K562 (cell line): ENCODE measurements around the gene SLPI. TPM values are rescaled to one million over a fixed set of nuclear protein-coding genes. Genes with fewer than 3 reads are reported as not detected.

ENCODE experiments used
- ATAC-seq: fragments of 200-7000 bp; cut with Tn5 transposase; 3 replicates; pipeline ENCODE4 v1.9.1; 2020; ENCODE audit warnings: moderate library complexity
- BruUV-seq: library from RNA; stranded (reverse); fragments of 400-500 nt; replicated peaks from 2 replicates; lab custom pipeline; 2021; lab: Mats Ljungman, UMichigan
- CTCF ChIA-PET: fragments of 300-600 bp; formaldehyde crosslinking; extraction: SDS; loops from one replicate; lab custom pipeline; 2021; ENCODE audit warnings: low intra/inter-chr PET ratio; lab: Yijun Ruan, JAX
- POLR2A ChIA-PET: fragments of 300-600, 350-650 bp; sonication (Branson Sonifier 250); formaldehyde crosslinking; extraction: SDS; loops from one replicate; lab custom pipeline; 2021; ENCODE audit warnings: antibody characterized with exemption, inconsistent platforms; lab: Yijun Ruan, JAX
- DNase-seq, 4 experiments: peaks; one replicate each; pipeline versions ENCODE4 v3.0.0 to v3.0.0-alpha.2; 2011 to 2018; ENCODE audit warnings: low spot score in 3 of 4, mixed read lengths in 3 of 4; ENCODE audit errors: extremely low read depth in 1 of 4
- FAIRE-seq: peaks from 2 replicates; lab custom pipeline; 2011; peaks lifted over from hg19 to GRCh38; lab: Jason Lieb, UNC
- H2AFZ ChIP-seq: 2 replicates; pipeline ENCODE4 v1.6.0; 2011; ENCODE audit warnings: low read depth, low read length, control low read depth, inconsistent platforms
- H3K27ac ChIP-seq: fragments of 200-600 bp; 3 replicates; pipeline ENCODE4 v1.8.0; 2011; ENCODE audit warnings: low read depth, mild to moderate bottlenecking, control low read depth, inconsistent platforms, low read length, moderate library complexity, mixed read lengths; ENCODE audit errors: extremely low read depth
- H3K27me3 ChIP-seq, 2 experiments: fragments of 300-600 bp in 1 of 2; 2 replicates in 1 of 2; 3 replicates in 1 of 2; pipeline versions ENCODE4 v1.6.0 to v1.8.0; 2011; ENCODE audit warnings: inconsistent platforms in 2 of 2, low read length in 2 of 2, mild to moderate bottlenecking in 1 of 2, mixed read lengths in 1 of 2, moderate library complexity in 1 of 2; ENCODE audit not compliant: control insufficient read depth in 2 of 2, insufficient read depth in 2 of 2
- H3K36me3 ChIP-seq: fragments of 300-600 bp; 3 replicates; pipeline ENCODE4 v1.8.0; 2011; ENCODE audit warnings: mild to moderate bottlenecking, low read length, inconsistent platforms; ENCODE audit not compliant: control insufficient read depth, insufficient read depth
- H3K4me1 ChIP-seq, 2 experiments: fragments of 200-600 bp in 1 of 2; replicated peaks in 1 of 2; 2 replicates in 1 of 2; 3 replicates in 1 of 2; pipeline versions ENCODE4 v1.5.1 to v1.8.0; 2011; ENCODE audit warnings: inconsistent platforms in 2 of 2, low read length in 2 of 2, mild to moderate bottlenecking in 1 of 2, mixed read lengths in 1 of 2, moderate library complexity in 1 of 2; ENCODE audit not compliant: control insufficient read depth in 2 of 2, insufficient read depth in 2 of 2
- H3K4me2 ChIP-seq: 2 replicates; pipeline ENCODE4 v1.6.1; 2011; ENCODE audit warnings: low read length, control low read depth, inconsistent platforms, mixed read lengths; ENCODE audit not compliant: insufficient read depth
- H3K4me3 ChIP-seq: fragments of 200-600 bp; sonication (generic), shearing (Covaris generic); 2 replicates; pipeline ENCODE4 v1.5.1; 2016; ENCODE audit warnings: control low read depth, inconsistent platforms
- H3K79me2 ChIP-seq: fragments of 200-600 bp; 3 replicates; pipeline ENCODE4 v1.8.0; 2011; ENCODE audit warnings: low read length, inconsistent platforms; ENCODE audit not compliant: control insufficient read depth, insufficient read depth
- H3K9ac ChIP-seq, 2 experiments: 2 replicates each; pipeline versions ENCODE4 v1.6.0 to v1.6.1; 2011; ENCODE audit warnings: low read depth in 2 of 2, low read length in 2 of 2, control low read depth in 1 of 2, inconsistent platforms in 1 of 2, mild to moderate bottlenecking in 1 of 2, mixed read lengths in 1 of 2; ENCODE audit not compliant: insufficient read depth in 1 of 2
- H3K9me1 ChIP-seq: one replicate; pipeline ENCODE4 v1.6.0; 2011; ENCODE audit warnings: inconsistent platforms, mild to moderate bottlenecking, low read length, moderate library complexity; ENCODE audit not compliant: control insufficient read depth, insufficient read depth
- H3K9me3 ChIP-seq: replicated peaks from 2 replicates; pipeline ENCODE4 v1.5.1; 2011; ENCODE audit warnings: low read depth, low read length, inconsistent platforms; ENCODE audit not compliant: control insufficient read depth, insufficient read depth
- H4K20me1 ChIP-seq: replicated peaks from 2 replicates; pipeline ENCODE4 v1.6.1; 2011; ENCODE audit warnings: low read length, inconsistent platforms, mixed read lengths; ENCODE audit not compliant: control insufficient read depth, insufficient read depth
- ETV5 ChIP-seq: sonication (generic); formaldehyde crosslinking; IDR thresholded peaks from 2 replicates; pipeline ENCODE4 v1.4.0; 2020; ENCODE audit warnings: low read depth, mild to moderate bottlenecking, missing genetic modification reagents
- RERE ChIP-seq: sonication (generic); formaldehyde crosslinking; IDR thresholded peaks from 2 replicates; pipeline ENCODE4 v1.8.0; 2023; ENCODE audit warnings: missing genetic modification reagents, mild to moderate bottlenecking, borderline replicate concordance
- SMAD2 ChIP-seq: fragments of 150-350 bp; IDR thresholded peaks from 2 replicates; pipeline ENCODE4 v1.6.1; 2014; ENCODE audit warnings: low read depth, mild to moderate bottlenecking, low read length
- TOE1 ChIP-seq, 2 experiments: fragments of 450-650 bp in 1 of 2; sonication (generic) in 1 of 2; formaldehyde crosslinking in 1 of 2; IDR thresholded peaks; 2 replicates each; pipeline versions ENCODE4 v1.7.1 to v1.8.0; 2016 to 2022; ENCODE audit warnings: borderline replicate concordance in 2 of 2, mild to moderate bottlenecking in 2 of 2, antibody characterized with exemption in 1 of 2, inconsistent platforms in 1 of 2, low read depth in 1 of 2, missing genetic modification reagents in 1 of 2, moderate library complexity in 1 of 2
- ZBED1 ChIP-seq: IDR thresholded peaks from 2 replicates; pipeline ENCODE4 v1.6.1; 2014
- in situ Hi-C: fragments of 300-500 bp; cut with MboI; formaldehyde crosslinking; loops from 4 replicates; pipeline ENCODE4 v1.15.0; 2018; ENCODE audit warnings: inconsistent platforms, mixed read lengths
- intact Hi-C: fragments of 100-400 bp; cut with micrococcal nuclease; formaldehyde crosslinking; loops from 2 replicates; pipeline ENCODE4 v1.14.2; 2022
- polyA plus RNA-seq, 8 experiments: library from polyadenylated mRNA; depleted of rRNA in 4 of 8; stranded (reverse) in 5 of 8; unstranded in 3 of 8; fragments of >200 nt; fragmentation: Nextera tagmentation in 2 of 8; fragmentation: Illumina TruSeq in 1 of 8; extraction: Ambion mirVana in 2 of 8; extraction: Trizol in 1 of 8; gene quantifications; 2 replicates each; pipeline versions ENCODE4 v1.2.1 to v1.2.3, GENCODE V29; 2011 to 2014; ENCODE audit warnings: inconsistent platforms in 1 of 8, missing spikeins in 1 of 8
- total RNA-seq, 7 experiments: library from RNA; depleted of rRNA in 6 of 7; stranded (reverse); fragments of >200 nt in 6 of 7; fragmentation: Illumina TruSeq in 2 of 7; extraction: Trizol in 2 of 7; gene quantifications; 2 replicates each; pipeline versions ENCODE4 v1.2.1 to v1.2.3, GENCODE V29; 2011 to 2021; ENCODE audit warnings: low replicate concordance in 1 of 7

Gene SLPI
- total and polyA plus RNA-seq, 9 of the 15 experiments (the other 6 are each of a cell fraction or from before 2014, with no cell fraction given) = 0.78 TPM; not detected in 8

GRCh38 chr20:45248609-45249008 lies 5.8 kb downstream of the SLPI start:
- ChIA-PET CTCF (no interaction called here), POLR2A (no interaction called here)
- no peak for DNase-seq
- no peak for TF ChIP-seq TOE1 (IDR thresholded peaks at IDR 0.05; ENCODE audit: borderline replicate concordance)
- TF ChIP-seq TOE1 (CRISPR knock-in tag; IDR thresholded peaks at IDR 0.05; ENCODE audit: borderline replicate concordance, low read depth) = no peak
- TF ChIP-seq ZBED1 = no peak
- no peak for TF ChIP-seq ETV5 (CRISPR knock-in tag)
- no peak for TF ChIP-seq RERE (CRISPR knock-in tag)
- TF ChIP-seq SMAD2 = no peak
- BruUV-seq = no TSS peak
- H3K27ac ChIP-seq = no peak overlapping the region
- FAIRE-seq = no peak
- no peak overlapping the region for H3K4me2 ChIP-seq
- H3K36me3 ChIP-seq = no peaks in the 10 kb centered on the region
- in situ Hi-C loops = no loop called here
- ATAC-seq = no peak
- no peaks in the 10 kb centered on the region for H3K79me2 ChIP-seq
- intact Hi-C loops = no loop called here
- H3K9me3 ChIP-seq = no peaks in the 10 kb centered on the region
- H3K9ac ChIP-seq = no peak overlapping the region
- H4K20me1 ChIP-seq = no peaks in the 10 kb centered on the region; the same call in 1 of the 2 replicates
- H3K4me3 ChIP-seq = no peak overlapping the region
- peaks cover 3 to 4% of the 10 kb centered on the region in 2 experiments; a peak in 3 of 5 replicates for H3K27me3 ChIP-seq
- no peaks in the 10 kb centered on the region for H3K4me1 ChIP-seq
- no peaks in the 10 kb centered on the region for H3K9me1 ChIP-seq
- H2AFZ ChIP-seq = no peak overlapping the region
